GM12891 (cell line): ENCODE results near the gene CDH4.

ENCODE experiments used
- PAX5 ChIP-seq: IDR thresholded peaks from 2 replicates; pipeline ENCODE4 v1.6.1; 2011; ENCODE audit warnings: low read length, moderate library complexity, mild to moderate bottlenecking; ENCODE audit not compliant: insufficient read depth, severe bottlenecking
- POLR2A ChIP-seq: IDR thresholded peaks from 2 replicates; pipeline ENCODE4 v1.6.1; 2011; ENCODE audit warnings: low read depth, low read length, control low read depth
- POLR2AphosphoS5 ChIP-seq: IDR thresholded peaks from 2 replicates; pipeline ENCODE4 v1.6.1; 2011; ENCODE audit warnings: low read depth, low read length, control low read depth
- SPI1 ChIP-seq: IDR thresholded peaks from 2 replicates; pipeline ENCODE4 v1.6.1; 2011; ENCODE audit warnings: low read depth, low read length, control low read depth
- TAF1 ChIP-seq: IDR thresholded peaks from 2 replicates; pipeline ENCODE4 v1.6.1; 2011; ENCODE audit warnings: low read depth, low read length, control low read depth

GRCh38 chr20:61884571-61885389, 632.7 kb downstream of the CDH4 start:
- TF ChIP-seq POLR2A (no peak), POLR2AphosphoS5 (no peak), TAF1 (no peak), SPI1 (no peak), PAX5 (no peak)
